CD4-positive, alpha-beta T cell treated with Interleukin-10 for 1 hour (primary cell): ENCODE measurements around the gene MCRIP2.

Experiments
- DNase-seq: peaks from one replicate; pipeline ENCODE4 v3.0.0-alpha.2; 2020

MCRIP2 gene

GRCh38 chr16:649631-650030 lies 8.0 kb downstream of the MCRIP2 start:
- no peak for DNase-seq

GRCh38 chr16:651844-652243 lies 10.2 kb downstream of the MCRIP2 start:
- DNase-seq: no peak

DNA sequence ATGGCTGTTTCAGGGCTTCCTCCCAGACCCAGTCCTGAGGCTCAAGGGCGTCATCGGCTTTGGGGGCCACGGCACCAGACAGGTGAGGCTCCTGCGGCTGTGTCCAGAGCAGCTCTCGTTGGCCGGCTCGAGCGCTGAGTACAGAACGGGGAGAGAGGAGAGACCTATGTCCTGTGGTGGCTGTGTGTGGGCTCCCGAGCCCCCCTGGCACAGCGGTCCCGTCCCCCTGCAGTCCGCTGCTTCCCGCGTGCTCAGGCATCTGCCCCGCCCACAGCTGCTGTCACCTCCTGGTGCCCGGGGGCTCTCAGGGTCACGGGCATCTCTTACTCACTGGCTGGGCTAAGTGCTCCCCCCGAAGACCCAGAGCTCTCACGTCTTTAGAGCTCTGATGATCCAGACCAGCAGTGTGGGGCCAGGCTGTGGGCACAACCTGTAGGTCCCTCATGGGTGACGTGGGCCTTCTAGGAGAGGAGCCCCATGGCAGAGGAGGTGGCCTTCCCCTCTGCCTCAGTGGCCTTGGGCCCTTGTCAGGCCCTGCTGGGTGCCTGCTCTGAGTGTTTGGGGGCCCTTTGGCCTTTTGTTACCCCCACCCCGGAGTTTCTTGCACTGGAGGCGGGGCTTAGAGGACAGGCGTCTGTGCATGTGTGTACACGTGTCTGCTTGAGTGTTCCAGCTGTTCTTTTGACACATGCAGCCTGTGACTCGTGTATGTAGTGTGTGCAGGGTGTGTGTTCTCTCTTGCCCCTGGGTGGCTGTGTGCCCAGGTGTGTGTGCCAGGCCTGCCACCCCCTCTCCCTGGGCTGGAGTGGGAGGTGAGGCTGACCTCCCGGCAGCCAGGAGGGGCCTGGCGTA lies 11.1 kb downstream of the MCRIP2 start:
- DNase-seq: no peak

GRCh38 chr16:654034-654433 lies 12.4 kb downstream of the MCRIP2 start:
- no peak for DNase-seq

DNA sequence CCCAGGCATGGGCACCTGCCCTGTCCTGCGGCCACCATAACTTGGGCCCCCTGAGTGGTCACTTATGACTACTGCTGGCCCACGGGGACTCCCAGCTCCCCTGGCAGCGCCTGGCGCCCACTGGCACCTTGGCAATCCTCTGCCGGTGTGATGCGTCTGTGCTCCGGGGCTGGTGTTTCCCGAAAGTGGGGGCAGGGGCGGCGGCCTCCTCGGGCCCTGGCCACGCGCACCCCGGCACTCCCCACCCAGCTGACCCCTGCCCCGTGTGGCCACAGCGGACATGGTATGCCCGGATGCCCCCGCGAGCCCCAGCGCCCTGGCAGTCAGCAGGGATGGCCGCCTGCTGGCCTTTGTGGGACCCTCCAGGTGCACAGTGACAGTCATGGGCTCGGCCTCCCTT lies 15.9 kb downstream of the MCRIP2 start:
- no peak for DNase-seq

DNA sequence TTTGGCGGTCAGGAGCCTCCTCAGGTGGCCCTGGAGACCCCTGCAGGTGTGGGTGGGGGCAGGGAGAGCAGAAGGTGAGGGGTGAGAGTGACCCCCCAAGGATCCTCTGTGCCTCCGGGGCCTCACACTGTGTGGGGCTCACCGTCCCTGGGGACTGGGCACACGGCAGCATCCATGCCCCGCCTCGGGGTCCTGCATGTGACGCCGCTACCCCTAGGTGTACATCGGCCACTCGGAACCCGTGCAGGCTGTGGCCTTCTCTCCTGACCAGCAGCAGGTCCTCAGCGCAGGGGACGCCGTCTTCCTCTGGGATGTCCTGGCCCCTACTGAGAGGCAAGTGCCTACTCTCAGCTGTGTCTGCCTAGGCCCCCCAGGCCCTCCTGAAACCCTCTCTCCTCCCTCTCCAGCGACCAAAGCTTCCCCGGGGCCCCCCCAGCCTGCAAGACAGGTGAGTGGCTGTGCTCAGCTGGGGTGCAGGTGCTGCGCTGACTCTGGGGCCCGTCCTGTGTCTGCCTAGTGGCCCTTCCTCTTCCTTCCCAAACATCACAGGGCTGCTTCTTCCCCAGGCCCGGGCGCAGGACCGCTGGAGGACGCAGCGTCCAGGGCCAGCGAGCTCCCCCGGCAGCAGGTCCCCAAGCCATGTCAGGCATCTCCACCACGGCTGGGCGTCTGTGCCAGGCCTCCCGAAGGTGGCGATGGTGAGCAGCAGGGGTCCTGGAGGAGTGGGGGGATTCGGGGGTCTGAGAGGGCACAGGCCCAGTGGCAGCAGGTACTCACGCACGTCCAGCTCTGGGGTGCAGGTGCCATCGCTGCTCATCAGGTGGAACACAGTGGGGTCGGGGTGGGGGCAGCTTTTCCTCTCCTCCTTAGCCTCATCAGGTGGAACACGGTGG lies 17.3 kb downstream of the MCRIP2 start:
- no peak for DNase-seq

- no peak for DNase-seq
These were observed 18.0 kb downstream of the MCRIP2 start for GRCh38 chr16:659618-660017.

DNA sequence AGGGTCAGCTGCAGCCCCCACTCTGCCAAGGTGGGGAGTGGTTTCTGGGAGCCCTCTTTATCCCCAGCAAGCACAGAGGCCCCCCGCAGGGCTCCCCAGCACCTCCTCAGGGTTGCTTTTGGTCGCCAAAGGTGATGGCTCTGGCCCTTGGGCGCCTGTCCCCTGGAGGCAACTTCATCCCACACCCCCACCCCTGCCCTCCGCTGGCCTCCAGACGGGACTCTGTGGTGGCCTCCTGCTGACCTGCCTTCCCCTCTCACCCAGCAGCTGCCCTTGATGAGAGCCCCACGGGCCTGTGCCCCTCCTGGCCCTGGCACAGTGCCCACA lies 18.5 kb downstream of the MCRIP2 start:
- DNase-seq: no peak

- DNase-seq: peak; percentile 67
These were observed 19.0 kb downstream of the MCRIP2 start for GRCh38 chr16:660459-661183.

DNA sequence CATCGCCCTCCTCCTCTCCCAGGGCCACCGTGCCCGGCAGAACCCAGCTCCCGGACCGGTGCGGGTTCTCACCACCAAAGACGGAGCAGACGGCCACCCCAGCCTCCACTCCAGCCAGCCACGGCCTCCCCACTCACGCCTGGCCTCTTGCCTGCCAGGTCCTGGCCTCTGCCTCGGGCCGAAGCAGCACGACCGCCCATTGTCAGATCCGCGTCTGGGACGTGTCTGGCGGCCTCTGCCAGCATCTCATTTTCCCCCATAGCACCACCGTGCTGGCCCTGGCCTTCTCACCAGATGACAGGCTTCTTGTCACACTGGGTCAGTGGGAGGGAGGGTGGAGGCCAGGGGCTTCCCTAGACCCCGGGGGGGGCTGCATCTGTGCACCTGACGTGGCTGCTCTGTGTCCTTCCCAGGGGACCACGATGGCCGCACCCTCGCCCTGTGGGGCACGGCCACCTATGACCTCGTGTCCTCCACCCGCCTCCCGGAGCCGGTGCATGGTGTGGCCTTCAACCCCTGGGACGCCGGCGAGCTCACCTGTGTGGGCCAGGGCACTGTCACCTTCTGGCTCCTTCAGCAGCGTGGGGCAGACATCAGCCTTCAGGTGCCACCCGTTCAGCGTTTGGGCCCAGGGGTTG lies 19.7 kb downstream of the MCRIP2 start:
- no peak for DNase-seq

DNA sequence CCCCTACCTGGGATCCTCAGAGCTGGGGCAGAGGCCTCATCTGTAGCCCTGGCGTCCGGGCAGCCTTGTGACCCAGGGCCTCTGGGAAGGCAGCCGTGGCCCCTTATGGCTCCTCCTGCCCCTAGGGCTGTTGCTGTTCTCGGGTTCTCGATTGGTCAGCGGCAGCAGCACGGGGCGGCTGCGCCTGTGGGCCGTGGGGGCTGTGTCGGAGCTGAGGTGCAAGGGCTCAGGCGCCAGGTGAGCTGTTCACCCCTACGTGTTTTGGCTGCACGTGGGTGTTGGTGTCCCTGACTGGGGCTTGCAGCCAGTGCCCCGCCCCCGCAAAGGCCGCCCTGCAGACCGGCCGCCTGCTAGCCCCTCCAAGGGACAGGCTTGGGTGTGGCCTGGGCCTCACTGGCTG lies 20.5 kb downstream of the MCRIP2 start:
- DNase-seq: no peak

DNA sequence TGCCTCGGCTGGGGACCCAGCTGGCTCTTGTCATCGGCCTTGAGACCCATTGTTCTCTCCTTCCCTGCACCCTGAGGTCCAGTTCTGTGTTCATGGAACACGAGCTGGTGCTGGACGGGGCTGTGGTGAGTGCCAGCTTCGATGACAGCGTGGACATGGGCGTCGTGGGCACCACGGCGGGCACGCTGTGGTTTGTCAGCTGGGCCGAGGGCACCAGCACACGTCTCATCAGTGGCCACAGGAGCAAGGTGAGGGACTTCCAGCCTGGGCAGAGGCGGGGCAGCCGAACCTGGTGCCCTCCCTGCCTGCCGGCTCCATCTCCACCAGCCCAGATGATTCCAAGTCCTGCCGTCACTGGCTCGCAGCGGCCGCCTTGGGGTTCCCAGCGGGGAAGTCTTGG lies 21.0 kb downstream of the MCRIP2 start:
- no peak for DNase-seq

- no peak for DNase-seq
These were observed 24.9 kb downstream of the MCRIP2 start for GRCh38 chr16:666572-666971.

DNA sequence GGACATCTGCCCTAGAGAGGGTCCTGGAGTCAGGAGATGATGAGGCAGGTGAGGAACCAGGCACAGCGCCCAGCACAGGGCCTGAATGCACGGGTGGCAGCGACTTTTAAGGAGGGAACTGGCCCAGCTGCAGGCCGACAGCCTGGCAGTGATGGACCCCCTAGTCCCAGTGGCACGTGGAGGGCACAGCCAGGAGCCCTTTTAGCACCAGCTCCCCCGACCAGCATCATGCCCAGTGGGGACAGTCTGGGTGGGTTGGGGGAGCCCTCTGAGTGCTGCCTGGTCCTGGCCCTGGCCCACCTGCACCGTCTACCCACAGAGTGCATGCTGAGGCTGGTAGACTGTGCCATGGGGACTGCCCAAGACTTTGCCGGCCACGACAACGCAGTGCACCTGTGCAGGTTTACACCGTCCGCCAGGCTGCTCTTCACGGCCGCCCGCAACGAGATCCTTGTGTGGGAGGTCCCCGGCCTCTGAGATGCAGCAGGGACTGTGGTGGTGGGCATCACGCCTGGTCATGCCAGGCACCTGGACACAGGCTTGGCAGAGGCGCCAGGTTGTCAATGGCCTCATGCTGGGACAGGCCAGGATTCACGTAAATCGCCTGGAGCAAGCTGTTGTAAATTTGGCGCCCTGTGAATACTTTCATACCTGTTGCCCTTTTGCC lies 25.6 kb downstream of the MCRIP2 start:
- no peak for DNase-seq

DNA sequence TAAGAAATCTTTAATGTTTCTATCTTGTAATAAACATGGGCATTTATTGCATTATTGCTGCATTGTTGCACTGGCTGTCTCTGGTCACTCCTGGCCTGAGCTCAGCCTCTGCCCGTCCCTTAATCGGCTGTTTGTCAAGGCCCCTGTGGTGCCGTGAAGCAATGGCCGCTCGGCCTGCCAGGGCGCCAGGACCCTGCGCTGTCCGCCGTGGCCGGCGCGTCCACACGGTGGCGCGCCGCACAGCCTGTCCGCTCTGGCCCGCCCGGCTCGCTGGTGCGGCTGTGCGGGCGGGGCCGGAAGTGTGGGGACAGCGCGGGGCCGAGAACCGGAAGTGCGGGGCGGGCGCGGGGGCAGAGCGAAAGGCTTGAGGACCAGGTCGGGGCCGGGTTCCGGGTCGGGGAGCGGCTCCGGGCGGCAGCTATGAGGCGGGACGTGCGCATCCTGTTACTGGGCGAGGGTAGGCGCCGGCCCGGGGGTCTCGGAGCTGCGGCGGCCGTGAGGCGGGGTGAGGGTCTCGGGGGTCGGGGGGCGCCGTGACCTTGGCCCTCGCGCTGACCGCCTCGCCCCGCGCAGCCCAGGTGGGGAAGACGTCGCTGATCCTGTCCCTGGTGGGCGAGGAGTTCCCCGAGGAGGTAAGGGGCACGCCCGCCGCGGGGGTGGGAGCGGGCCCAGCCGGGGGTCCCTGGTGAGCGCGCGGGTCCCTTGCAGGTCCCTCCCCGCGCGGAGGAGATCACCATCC lies 26.3 kb downstream of the MCRIP2 start, which contains the start of gene RHOT2:
Gene RHOT2, plus strand, starts transcription at position 353 of the 739 bp plus-strand sequence. Its CDS starts 68 bp downstream, at position 421.
- DNase-seq: peak; percentile 94

DNA sequence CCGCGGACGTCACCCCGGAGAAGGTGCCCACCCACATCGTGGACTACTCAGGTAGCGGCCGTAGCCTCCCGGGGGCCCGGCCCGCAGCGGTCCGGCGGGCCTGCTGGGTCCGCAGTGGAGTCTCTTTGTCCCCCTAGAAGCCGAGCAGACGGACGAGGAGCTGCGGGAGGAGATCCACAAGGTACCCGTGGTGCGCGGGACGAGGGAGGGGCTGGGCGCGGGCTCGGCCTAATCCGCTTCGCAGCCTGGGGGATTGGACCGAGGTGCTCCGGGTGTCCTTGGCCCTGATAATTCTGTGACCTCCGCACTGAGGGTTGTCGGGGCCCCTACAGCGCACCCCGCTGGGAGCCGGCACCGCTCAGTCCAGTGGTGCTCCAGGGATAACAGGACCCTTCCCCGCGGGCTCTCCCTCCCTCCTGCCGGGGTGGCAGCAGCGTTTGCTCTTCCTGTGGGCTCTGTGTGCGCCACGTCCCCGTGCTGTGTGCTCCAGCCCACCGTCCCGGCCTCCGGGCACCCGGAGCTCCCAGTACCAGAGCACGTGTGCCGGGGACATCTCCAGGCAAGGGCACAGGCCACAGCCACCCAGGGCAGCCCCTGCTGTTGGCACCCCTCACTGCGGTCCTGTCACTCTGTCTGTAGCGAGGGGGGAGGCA lies 27.0 kb downstream of the MCRIP2 start:
- no peak for DNase-seq

DNA sequence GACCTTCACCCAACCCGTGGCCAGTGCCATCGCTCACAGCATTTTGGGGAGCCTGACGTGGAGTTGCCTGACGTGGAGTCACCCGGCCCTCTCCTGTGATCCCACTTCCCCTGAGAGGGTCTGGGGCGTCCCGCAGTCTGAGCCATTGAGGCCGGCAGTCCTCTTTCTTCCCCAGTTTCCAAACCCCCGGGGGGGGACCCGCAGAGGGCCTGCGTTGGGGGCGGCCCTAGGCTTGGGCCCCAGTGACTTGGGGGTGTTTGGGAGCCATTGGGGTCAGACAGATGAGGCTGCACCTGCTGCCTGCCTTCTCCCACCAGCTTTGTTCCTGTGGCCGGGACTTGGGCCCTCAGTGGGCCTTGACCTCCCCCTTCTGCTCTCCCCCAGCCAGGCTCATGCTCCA lies 28.0 kb downstream of the MCRIP2 start:
- no peak for DNase-seq

DNA sequence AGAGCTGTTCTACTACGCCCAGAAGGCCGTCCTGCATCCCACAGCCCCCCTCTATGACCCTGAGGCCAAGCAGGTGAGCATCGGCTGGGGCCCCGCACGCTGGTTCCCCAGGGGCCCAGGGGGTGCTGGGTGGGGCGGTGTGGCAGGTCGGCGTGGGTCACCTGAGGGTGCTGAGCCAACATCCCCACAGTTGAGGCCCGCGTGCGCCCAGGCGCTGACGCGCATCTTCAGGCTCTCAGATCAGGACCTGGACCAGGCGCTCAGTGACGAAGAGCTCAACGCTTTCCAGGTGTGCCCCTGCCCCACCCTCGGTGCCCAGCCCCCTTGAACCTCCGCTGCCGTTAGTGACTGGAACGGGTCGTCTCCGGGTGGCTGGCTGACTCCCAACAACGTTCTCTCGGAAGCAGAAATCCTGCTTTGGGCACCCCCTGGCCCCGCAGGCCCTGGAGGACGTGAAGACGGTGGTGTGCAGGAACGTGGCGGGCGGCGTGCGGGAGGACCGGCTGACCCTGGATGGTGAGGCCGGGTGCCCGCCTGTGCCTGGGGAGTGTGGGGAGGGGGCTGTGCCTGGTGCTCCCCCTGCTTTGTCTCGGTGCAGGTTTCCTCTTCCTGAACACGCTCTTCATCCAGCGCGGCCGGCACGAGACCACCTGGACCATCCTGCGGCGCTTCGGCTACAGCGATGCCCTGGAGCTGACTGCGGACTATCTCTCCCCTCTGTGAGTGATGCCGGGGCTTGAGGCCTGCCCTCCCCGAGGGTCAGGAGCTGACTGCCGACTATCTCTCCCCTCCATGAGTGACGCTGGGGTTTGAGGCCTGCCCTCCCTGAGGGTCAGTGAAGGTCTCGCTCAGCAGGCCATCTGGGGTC lies 29.1 kb downstream of the MCRIP2 start:
- no peak for DNase-seq

DNA sequence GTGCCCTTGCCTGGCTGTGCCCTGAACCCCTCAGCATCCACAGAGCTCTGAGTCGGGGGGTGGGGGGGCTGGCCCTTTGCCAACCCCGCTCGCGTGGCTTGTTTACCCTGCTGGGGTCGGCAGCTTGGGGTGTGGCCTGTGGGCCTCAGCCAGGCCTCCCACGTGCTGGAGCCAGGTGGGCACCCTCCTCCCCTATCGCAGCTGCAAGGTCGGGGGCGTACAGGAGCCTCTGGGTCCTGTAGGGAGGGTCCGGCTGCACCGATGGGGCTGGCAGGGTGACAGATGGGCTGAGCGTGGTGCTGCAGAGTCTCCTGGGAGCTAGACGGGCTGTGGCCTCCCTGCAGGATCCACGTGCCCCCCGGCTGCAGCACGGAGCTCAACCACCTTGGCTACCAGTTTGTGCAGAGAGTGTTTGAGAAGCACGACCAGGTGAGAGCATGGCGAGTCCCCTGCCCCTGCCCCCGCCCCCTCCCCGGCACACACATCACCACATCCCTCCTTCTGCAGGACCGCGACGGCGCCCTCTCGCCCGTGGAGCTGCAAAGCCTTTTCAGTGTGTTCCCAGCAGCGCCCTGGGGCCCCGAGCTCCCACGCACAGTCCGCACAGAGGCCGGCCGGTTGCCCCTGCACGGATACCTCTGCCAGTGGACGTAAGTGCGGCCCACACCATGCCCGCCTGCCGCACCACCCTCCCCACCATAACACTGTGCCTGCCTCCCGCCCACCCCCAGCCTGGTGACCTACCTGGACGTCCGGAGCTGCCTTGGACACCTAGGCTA lies 29.9 kb downstream of the MCRIP2 start:
- no peak for DNase-seq
